ENCODE data around the gene PRPF18. TPM values are rescaled to one million over a fixed set of nuclear protein-coding genes. Genes with fewer than 3 reads are reported as not detected.

PRPF18 gene
- polyA plus RNA-seq, 4 donors: 25.2 to 29.0 (median 26.0) TPM

GRCh38 chr10:13665516-13666262, 78.9 kb downstream of the PRPF18 start:
- no peak for DNase-seq (ENCODE audit: low read depth in 4 of 4, low spot score in 2 of 4)

- no peak for DNase-seq (ENCODE audit: low read depth in 4 of 4, low spot score in 2 of 4)
Measured at GRCh38 chr10:13668126-13668525, 81.4 kb downstream of the PRPF18 start.

GRCh38 chr10:13669182-13669855, 82.6 kb downstream of the PRPF18 start:
- DNase-seq (ENCODE audit: low read depth in 4 of 4, low spot score in 2 of 4): no peak

- DNase-seq (ENCODE audit: low read depth in 4 of 4, low spot score in 2 of 4): no peak
Measured at GRCh38 chr10:13669901-13670300, 83.1 kb downstream of the PRPF18 start.

- no peak for DNase-seq (ENCODE audit: low read depth in 4 of 4, low spot score in 2 of 4)
Measured at GRCh38 chr10:13670311-13670710, 83.5 kb downstream of the PRPF18 start.

GRCh38 chr10:13671904-13672303, 85.1 kb downstream of the PRPF18 start:
- no peak for DNase-seq (ENCODE audit: low read depth in 4 of 4, low spot score in 2 of 4)

- DNase-seq (ENCODE audit: low read depth in 4 of 4, low spot score in 2 of 4): no peak
Measured at GRCh38 chr10:13672548-13672947, 85.8 kb downstream of the PRPF18 start.

GRCh38 chr10:13673156-13673555, 86.4 kb downstream of the PRPF18 start:
- DNase-seq (ENCODE audit: low read depth in 4 of 4, low spot score in 2 of 4): no peak

- DNase-seq (ENCODE audit: low read depth in 4 of 4, low spot score in 2 of 4): no peak
Measured at GRCh38 chr10:13674645-13675588, 88.2 kb downstream of the PRPF18 start.

- no peak for DNase-seq (ENCODE audit: low read depth in 4 of 4, low spot score in 2 of 4)
Measured at GRCh38 chr10:13678101-13678843, 91.5 kb downstream of the PRPF18 start.

Other genes starting within 250 kb of the PRPF18 start
- gene SEPHS1, start 238.7 kb upstream of the PRPF18 start, polyA plus RNA-seq (ENCODE audit: insufficient read length in 4 of 4): 100 to 1,000 TPM; 122 to 131 (median 126) TPM
- 10 to 100 TPM; 29.0 to 40.9 (median 33.9) TPM for gene BEND7, start 58.0 kb upstream of the PRPF18 start, polyA plus RNA-seq (ENCODE audit: insufficient read length in 4 of 4)

Measured in left renal cortex interstitium (tissue), 4 donors.